Measurements from ENCODE around the gene SEPHS1. TPM values are rescaled to one million over a fixed set of nuclear protein-coding genes. Genes with fewer than 3 reads are reported as not detected.

SEPHS1 gene
- total RNA-seq, 4 donors from 2014 or later, result 24.3 to 34.9 (median 32.0) TPM

DNA sequence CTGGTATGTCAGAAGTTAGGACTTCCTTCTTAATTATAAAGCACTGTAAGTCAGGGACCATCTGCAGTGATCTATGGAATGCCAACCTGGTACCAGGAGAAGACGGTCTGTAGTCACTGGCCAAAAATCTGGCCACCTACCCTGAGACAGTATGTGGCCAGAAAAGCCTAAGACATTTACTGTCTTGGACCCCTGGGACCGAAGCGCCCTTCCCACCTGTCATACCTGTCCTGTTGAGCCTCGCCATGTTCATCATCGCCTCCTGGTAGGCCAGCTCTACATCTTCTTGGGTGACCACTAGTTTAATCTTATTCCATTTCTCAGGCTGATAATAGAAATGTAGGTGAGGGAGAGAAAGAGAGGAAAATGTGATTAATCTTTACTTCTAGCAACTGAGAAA lies 20.0 kb downstream of the SEPHS1 start:
- H3K4me1 ChIP-seq, result no peaks in the 10 kb centered on the region
- no peak overlapping the region for H3K27ac ChIP-seq
- TF ChIP-seq, protein P1, sequence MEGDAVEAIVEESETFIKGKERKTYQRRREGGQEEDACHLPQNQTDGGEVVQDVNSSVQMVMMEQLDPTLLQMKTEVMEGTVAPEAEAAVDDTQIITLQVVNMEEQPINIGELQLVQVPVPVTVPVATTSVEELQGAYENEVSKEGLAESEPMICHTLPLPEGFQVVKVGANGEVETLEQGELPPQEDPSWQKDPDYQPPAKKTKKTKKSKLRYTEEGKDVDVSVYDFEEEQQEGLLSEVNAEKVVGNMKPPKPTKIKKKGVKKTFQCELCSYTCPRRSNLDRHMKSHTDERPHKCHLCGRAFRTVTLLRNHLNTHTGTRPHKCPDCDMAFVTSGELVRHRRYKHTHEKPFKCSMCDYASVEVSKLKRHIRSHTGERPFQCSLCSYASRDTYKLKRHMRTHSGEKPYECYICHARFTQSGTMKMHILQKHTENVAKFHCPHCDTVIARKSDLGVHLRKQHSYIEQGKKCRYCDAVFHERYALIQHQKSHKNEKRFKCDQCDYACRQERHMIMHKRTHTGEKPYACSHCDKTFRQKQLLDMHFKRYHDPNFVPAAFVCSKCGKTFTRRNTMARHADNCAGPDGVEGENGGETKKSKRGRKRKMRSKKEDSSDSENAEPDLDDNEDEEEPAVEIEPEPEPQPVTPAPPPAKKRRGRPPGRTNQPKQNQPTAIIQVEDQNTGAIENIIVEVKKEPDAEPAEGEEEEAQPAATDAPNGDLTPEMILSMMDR (IDR thresholded peaks at IDR 0.05), result no peak
- no peak for TF ChIP-seq POLR2A (IDR thresholded peaks at IDR 0.05)
- no peak for DNase-seq
- H3K4me3 ChIP-seq, result no peak overlapping the region
- no peaks in the 10 kb centered on the region for H3K9me3 ChIP-seq
- H3K36me3 ChIP-seq, result peaks cover 0 to 95% (median 0%) of the 10 kb centered on the region in 3 donors
- no peaks in the 10 kb centered on the region for H3K27me3 ChIP-seq

DNA sequence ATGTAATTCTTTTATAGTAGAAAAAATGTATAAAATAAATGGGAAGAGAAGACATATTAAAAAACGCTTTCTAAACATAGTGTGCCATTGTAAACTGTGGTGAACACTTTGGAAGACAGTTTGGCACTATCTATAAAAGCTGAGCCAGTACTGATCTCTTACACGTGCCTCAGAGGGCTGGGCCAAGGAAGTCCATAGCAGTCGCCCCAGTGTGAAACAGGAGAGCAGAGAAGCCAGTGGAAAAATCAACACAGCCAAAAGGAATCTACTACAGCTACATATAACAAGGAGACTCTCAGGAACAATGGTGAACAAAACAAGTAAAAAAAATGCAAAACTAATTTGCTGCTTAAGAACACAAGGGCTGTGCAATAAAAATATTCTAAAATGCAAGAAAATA lies 20.6 kb downstream of the SEPHS1 start:
- peaks cover 0 to 95% (median 0%) of the 10 kb centered on the region in 3 donors for H3K36me3 ChIP-seq
- no peak overlapping the region for H3K27ac ChIP-seq
- H3K27me3 ChIP-seq, result no peaks in the 10 kb centered on the region
- DNase-seq, result no peak
- H3K4me3 ChIP-seq, result no peak overlapping the region
- TF ChIP-seq, protein P1 (IDR thresholded peaks at IDR 0.05), result no peak
- TF ChIP-seq POLR2A (IDR thresholded peaks at IDR 0.05), result no peak
- H3K4me1 ChIP-seq, result no peaks in the 10 kb centered on the region
- H3K9me3 ChIP-seq, result no peaks in the 10 kb centered on the region

DNA sequence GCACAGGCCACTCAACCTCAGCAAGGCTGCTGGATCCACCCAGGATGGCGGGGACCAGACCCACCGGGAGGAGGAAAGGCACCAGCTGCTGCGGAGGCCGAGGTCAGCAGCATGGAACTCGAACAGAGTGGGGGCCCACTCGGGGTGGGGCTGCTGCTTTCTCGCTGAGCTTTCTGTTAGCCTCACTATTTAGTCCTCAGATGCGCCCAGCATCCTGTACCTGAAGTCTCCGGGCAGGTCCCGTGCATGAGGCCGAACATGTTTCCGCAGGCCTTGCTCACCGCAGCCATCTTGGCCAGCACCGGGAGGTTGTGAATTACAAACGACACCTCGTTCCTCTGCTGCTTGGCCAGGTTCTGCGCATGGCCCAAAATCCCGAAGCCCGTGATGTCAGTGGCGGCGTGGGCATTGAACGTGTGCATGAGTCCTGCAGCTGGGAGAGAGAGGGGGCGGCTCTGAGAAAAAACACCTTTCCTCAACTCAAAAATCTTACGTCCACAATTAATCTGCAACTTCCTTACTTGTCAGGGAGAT lies 25.4 kb downstream of the SEPHS1 start:
- TF ChIP-seq POLR2A (IDR thresholded peaks at IDR 0.05), result no peak
- TF ChIP-seq, protein P1 (IDR thresholded peaks at IDR 0.05), result no peak

DNA sequence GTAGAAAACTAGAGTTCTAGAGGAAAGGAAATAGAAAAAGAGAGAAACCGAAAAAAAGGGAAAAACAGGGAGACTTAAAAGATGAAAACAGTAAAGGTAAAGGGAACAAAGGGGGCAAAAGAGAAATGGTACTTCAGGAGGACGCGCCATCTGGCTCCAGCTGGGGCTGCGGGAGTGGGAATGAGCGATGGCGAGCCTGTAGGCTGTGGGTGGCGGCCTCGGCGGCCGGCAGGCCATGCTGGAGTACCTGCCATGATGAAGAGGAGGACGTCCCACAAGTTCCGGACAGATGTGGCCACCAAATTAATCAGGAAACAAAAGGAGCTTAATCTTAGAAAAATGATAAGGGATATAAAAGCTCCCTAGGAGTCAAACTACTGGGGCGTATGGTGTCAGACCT lies 26.5 kb downstream of the SEPHS1 start:
- no peak for TF ChIP-seq POLR2A (IDR thresholded peaks at IDR 0.05)
- TF ChIP-seq, protein P1 (IDR thresholded peaks at IDR 0.05), result no peak
- H3K27me3 ChIP-seq, result no peaks in the 10 kb centered on the region
- no peaks in the 10 kb centered on the region for H3K9me3 ChIP-seq
- no peak for DNase-seq
- no peaks in the 10 kb centered on the region for H3K4me1 ChIP-seq
- H3K36me3 ChIP-seq, result peaks cover 0 to 81% (median 0%) of the 10 kb centered on the region in 3 donors
- no peak overlapping the region for H3K27ac ChIP-seq
- no peak overlapping the region for H3K4me3 ChIP-seq

More for the DNA sequence above, 25.4 kb downstream of the SEPHS1 start:
- Histone ChIP-seq H3K27ac (no peak overlapping the region), H3K4me3 (no peak overlapping the region), H3K36me3 (peaks cover 0 to 91% (median 0%) of the 10 kb centered on the region in 3 donors), H3K4me1 (no peaks in the 10 kb centered on the region), H3K27me3 (no peaks in the 10 kb centered on the region), H3K9me3 (no peaks in the 10 kb centered on the region)
- no peak for DNase-seq

DNA sequence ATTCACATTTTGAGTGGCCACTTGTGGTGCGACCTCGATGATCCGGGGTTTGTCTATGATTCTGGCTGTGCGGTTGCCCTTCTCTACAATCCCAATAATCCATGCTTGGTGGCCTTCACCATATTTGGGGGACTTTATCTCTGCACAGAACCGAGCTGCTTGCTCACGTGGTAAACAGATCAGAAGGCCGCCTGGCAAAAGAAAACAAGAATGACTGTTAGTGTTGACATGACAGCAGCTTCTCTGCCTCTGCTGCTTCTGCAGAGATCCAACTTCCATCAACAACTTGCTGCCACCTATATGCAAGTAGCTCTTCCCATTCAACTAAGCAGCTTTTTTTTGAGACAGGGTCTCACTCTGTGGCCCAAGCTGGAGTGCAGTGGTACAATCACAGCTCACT lies 28.9 kb downstream of the SEPHS1 start:
- TF ChIP-seq, protein P1 (IDR thresholded peaks at IDR 0.05), result no peak
- no peak for TF ChIP-seq POLR2A (IDR thresholded peaks at IDR 0.05)
- no peaks in the 10 kb centered on the region for H3K4me1 ChIP-seq
- H3K27ac ChIP-seq, result no peak overlapping the region
- H3K27me3 ChIP-seq, result no peaks in the 10 kb centered on the region
- H3K9me3 ChIP-seq, result no peaks in the 10 kb centered on the region
- no peak overlapping the region for H3K4me3 ChIP-seq
- no peak for DNase-seq
- peaks cover 0 to 59% (median 0%) of the 10 kb centered on the region in 3 donors for H3K36me3 ChIP-seq

DNA sequence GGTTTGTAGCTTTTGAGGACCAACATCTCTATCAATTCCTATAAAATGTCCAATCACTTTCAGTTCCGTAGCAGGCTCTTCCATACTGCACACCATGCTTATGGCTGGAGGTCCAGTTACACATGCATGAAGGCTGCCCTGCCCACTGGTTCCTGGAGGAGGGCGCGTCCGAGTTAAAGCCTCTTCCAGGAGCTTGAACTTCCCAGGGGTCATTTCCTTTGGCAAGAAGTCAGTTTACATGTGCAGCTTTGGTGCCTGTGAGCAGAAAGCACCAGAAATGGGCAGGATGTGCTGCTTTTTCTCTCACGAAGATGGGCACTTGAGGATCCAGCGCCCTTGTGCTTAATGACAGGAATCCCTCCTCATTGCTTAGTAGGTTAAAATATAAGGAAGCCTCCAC lies 30.6 kb downstream of the SEPHS1 start:
- H3K4me1 ChIP-seq, result no peaks in the 10 kb centered on the region
- H3K27me3 ChIP-seq, result no peaks in the 10 kb centered on the region
- TF ChIP-seq, protein P1 (IDR thresholded peaks at IDR 0.05), result no peak
- no peak for TF ChIP-seq POLR2A (IDR thresholded peaks at IDR 0.05)
- peaks cover 0 to 42% (median 0%) of the 10 kb centered on the region in 3 donors for H3K36me3 ChIP-seq
- no peaks in the 10 kb centered on the region for H3K9me3 ChIP-seq
- no peak overlapping the region for H3K27ac ChIP-seq
- DNase-seq, result no peak
- no peak overlapping the region for H3K4me3 ChIP-seq

All from Peyer's patch (tissue), 4 donors.